ENCODE data around the gene TBATA. TPM values are rescaled to one million over a fixed set of nuclear protein-coding genes. Genes with fewer than 3 reads are reported as not detected.
A peak's percentile ranks its signal among the peaks of the same experiment; 100 is the strongest.

The TBATA gene
- total and polyA plus RNA-seq, 2 of the 8 experiments (the other 6 are each of a cell fraction or from before 2014, with no cell fraction given): not detected

- ChIA-PET CTCF (ENCODE audit: partially characterized antibody) (interaction anchor here (0.9 to 1.4 kb wide), 4 partner anchors 26 to 204 kb away, joined by 3 read pairs; no protein-coding TSS in a partner anchor), POLR2A (ENCODE audit: partially characterized antibody) (interaction anchor here (1.1 to 1.5 kb wide), 2 partner anchors 9 to 160 kb away, joined by 3 read pairs; no protein-coding TSS in a partner anchor)
- Histone ChIP-seq H4K91ac (replicated peaks; ENCODE audit: insufficient read length, low read length) (no peak overlapping the region), H2BK5ac (ENCODE audit: low read depth, low read length) (no peak overlapping the region), H2BK12ac (ENCODE audit: low read depth, low read length) (no peak overlapping the region), H4K5ac (ENCODE audit: insufficient read length, low read depth, low read length) (no peak overlapping the region), H3K4ac (replicated peaks; ENCODE audit: insufficient read length, low read depth, low read length) (no peak overlapping the region), H3K4me2 (ENCODE audit: insufficient read depth in 1 of 2, low read depth in 2 of 2, low read length in 2 of 2) (no peak overlapping the region), H3K23me2 (ENCODE audit: low read depth, low read length) (no peaks in the 10 kb centered on the region), H3K14ac (ENCODE audit: insufficient read length) (no peak overlapping the region), H2AFZ (ENCODE audit: low read length) (no peak overlapping the region; the same call in 1 of the 2 replicates), H3K9me3 (ENCODE audit: insufficient read depth in 2 of 2, low read depth in 1 of 2, low read length in 1 of 2) (no peaks in the 10 kb centered on the region), H3K36me3 (ENCODE audit: control insufficient read depth in 2 of 4, insufficient read depth in 4 of 4, low read length in 3 of 4) (no peaks in the 10 kb centered on the region), H4K20me1 (replicated peaks in 1 of 2; ENCODE audit: control insufficient read depth in 1 of 2, insufficient read depth in 2 of 2, low read length in 2 of 2) (no peaks in the 10 kb centered on the region), H4K8ac (ENCODE audit: extremely low read depth, insufficient read depth, low read length) (no peak overlapping the region), H3K4me1 (replicated peaks in 1 of 4; ENCODE audit: control insufficient read depth in 3 of 4, insufficient read depth in 4 of 4, low read length in 3 of 4) (peaks cover 0 to 3% (median 0%) of the 10 kb centered on the region in 4 experiments; a peak in 2 of 7 replicates), H3K9ac (replicated peaks in 1 of 4; ENCODE audit: extremely low read depth in 1 of 4, low read depth in 3 of 4, low read length in 3 of 4) (no peak overlapping the region), H2BK120ac (replicated peaks; ENCODE audit: low read depth, low read length) (no peak overlapping the region), H2BK15ac (ENCODE audit: low read length) (no peak overlapping the region), H3K79me1 (ENCODE audit: low read depth, low read length) (no peaks in the 10 kb centered on the region), H3K56ac (replicated peaks; ENCODE audit: insufficient read length, low read depth, low read length) (no peak overlapping the region), H2BK20ac (ENCODE audit: low read length) (no peak overlapping the region), H3K79me2 (ENCODE audit: control insufficient read depth in 1 of 2, insufficient read depth in 2 of 2, low read length in 2 of 2) (no peaks in the 10 kb centered on the region), H3K27me3 (replicated peaks in 1 of 4; ENCODE audit: control insufficient read depth in 3 of 4, extremely low read depth in 1 of 4, insufficient read depth in 3 of 4, low read length in 3 of 4) (no peaks in the 10 kb centered on the region), H3K4me3 (ENCODE audit: extremely low read depth in 1 of 4, insufficient read depth in 2 of 4, low read depth in 3 of 4, low read length in 4 of 4) (no peak overlapping the region), H3K18ac (ENCODE audit: extremely low read depth, low read length) (peak overlapping the region; percentile 72; the same call in 1 of the 2 replicates), H2AK5ac (ENCODE audit: low read depth, low read length) (no peak overlapping the region), H3K23ac (ENCODE audit: insufficient read length) (no peak overlapping the region), H3K27ac (ENCODE audit: low read depth, low read length) (no peak overlapping the region)
- 79% methylated on average over 7 of the region's 9 CpGs; no CpG with 5 or more reads in 1 of the 2 experiments for WGBS, 2 experiments (ENCODE audit: extremely low coverage in 1 of 2, insufficient coverage in 1 of 2, insufficient read length in 1 of 2, insufficient replicate concordance in 2 of 2, low coverage in 1 of 2, low lambda C conversion rate in 2 of 2, missing lambda C conversion rate in 1 of 2)
- TF ChIP-seq POLR2A (IDR thresholded peaks at IDR 0.05; ENCODE audit: control extremely low read depth in 1 of 2, low read depth in 2 of 2, low read length in 2 of 2) (no peak), NANOG (IDR thresholded peaks at IDR 0.05; ENCODE audit: insufficient read depth, low read depth, low read length, poor library complexity, severe bottlenecking) (no peak)
- FAIRE-seq (no peak), DNase-seq (ENCODE audit: low read depth in 1 of 2, low spot score in 2 of 2) (no peak)
These were observed 6.8 kb downstream of the TBATA start for GRCh38 chr10:70778267-70778924.

Data from H1 (cell line).